ENCODE data around the gene TEAD1. TPM values are rescaled to one million over a fixed set of nuclear protein-coding genes. Genes with fewer than 3 reads are reported as not detected.

The TEAD1 gene
- total and polyA plus RNA-seq, 10 of the 15 experiments (the other 5 are each of a cell fraction or from before 2014, with no cell fraction given) = 0.01 to 0.59 (median 0.04) TPM; not detected in 6

DNA sequence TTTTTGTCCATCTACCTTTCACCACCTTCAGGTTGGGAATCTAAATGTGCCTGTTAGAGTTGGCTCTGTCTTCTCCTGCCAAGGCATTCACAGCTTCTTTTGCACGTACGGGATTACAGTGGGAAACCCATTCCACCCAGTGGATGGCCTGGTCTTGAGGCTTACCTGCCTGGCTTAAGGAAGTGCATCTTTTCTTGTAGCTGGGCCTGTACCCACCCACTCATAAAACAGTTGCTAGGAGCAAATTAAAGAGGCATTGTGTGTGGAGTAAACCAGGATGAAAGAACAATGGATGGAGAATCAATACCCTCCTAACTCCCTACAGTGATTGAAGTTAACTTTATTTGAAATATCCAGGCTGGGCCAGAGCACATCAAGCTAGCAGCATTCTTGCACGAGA is 71.6 kb downstream of the TEAD1 start:
- no peak overlapping the region for H3K4me3 ChIP-seq
- 0 out of 4 replicates have a peak, but pooled peaks cover 0 to 2% of the 10 kb centered on the region in 2 experiments for H3K27me3 ChIP-seq (replicated peaks in 1 of 2; ENCODE audit: control insufficient read depth in 2 of 2, insufficient read depth in 2 of 2, low read length in 1 of 2)
- H2AFZ ChIP-seq (ENCODE audit: control insufficient read depth, low read depth, low read length) = no peak overlapping the region
- BruUV-seq (replicated peaks) = no TSS peak
- no peak overlapping the region for H3K4me2 ChIP-seq (ENCODE audit: control insufficient read depth, insufficient read depth)
- ChIA-PET SMC1A (ENCODE audit: uncharacterized antibody, unreplicated experiment) (interaction anchor here (1.6 kb wide), 1 partner anchor 11 kb away, joined by 4 read pairs; no protein-coding TSS in a partner anchor), CTCF (no interaction called here), RAD21 (ENCODE audit: unreplicated experiment) (no interaction called here), POLR2A (no interaction called here)
- no peak for DNase-seq (ENCODE audit: low read depth, low spot score)
- H3K36me3 ChIP-seq (ENCODE audit: control insufficient read depth in 2 of 2, insufficient read depth in 2 of 2, low read length in 1 of 2) = no peaks in the 10 kb centered on the region
- no peaks in the 10 kb centered on the region for H4K20me1 ChIP-seq (ENCODE audit: control insufficient read depth, insufficient read depth)
- FAIRE-seq = no peak
- TF ChIP-seq DPF2 (IDR thresholded peaks at IDR 0.05) (no peak), POLR2AphosphoS2 (IDR thresholded peaks at IDR 0.05; ENCODE audit: low read depth, low read length) (no peak)
- TF ChIP-seq, protein P1, sequence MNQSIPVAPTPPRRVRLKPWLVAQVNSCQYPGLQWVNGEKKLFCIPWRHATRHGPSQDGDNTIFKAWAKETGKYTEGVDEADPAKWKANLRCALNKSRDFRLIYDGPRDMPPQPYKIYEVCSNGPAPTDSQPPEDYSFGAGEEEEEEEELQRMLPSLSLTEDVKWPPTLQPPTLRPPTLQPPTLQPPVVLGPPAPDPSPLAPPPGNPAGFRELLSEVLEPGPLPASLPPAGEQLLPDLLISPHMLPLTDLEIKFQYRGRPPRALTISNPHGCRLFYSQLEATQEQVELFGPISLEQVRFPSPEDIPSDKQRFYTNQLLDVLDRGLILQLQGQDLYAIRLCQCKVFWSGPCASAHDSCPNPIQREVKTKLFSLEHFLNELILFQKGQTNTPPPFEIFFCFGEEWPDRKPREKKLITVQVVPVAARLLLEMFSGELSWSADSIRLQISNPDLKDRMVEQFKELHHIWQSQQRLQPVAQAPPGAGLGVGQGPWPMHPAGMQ (IDR thresholded peaks at IDR 0.05; ENCODE audit: borderline replicate concordance) = no peak
- H3K9me3 ChIP-seq (replicated peaks; ENCODE audit: control insufficient read depth, insufficient read depth, low read length) = no peaks in the 10 kb centered on the region
- intact Hi-C loops (cut with micrococcal nuclease; ENCODE audit: unreplicated experiment) (no loop called here), in situ Hi-C loops (cut with MboI) (no loop called here)
- H3K9ac ChIP-seq (ENCODE audit: control insufficient read depth, insufficient read depth, low read length) = no peak overlapping the region
- no peaks in the 10 kb centered on the region for H3K4me1 ChIP-seq (ENCODE audit: control insufficient read depth, insufficient read depth, low read length)
- no peaks in the 10 kb centered on the region for H3K79me2 ChIP-seq (ENCODE audit: control insufficient read depth, insufficient read depth, low read length)
- 47% methylated on average over 3 of the region's 3 CpGs for WGBS (ENCODE audit: insufficient coverage, insufficient replicate concordance, low lambda C conversion rate, missing lambda C conversion rate)
- H3K27ac ChIP-seq (ENCODE audit: control insufficient read depth, insufficient read depth) = no peak overlapping the region
- ATAC-seq = no peak

DNA sequence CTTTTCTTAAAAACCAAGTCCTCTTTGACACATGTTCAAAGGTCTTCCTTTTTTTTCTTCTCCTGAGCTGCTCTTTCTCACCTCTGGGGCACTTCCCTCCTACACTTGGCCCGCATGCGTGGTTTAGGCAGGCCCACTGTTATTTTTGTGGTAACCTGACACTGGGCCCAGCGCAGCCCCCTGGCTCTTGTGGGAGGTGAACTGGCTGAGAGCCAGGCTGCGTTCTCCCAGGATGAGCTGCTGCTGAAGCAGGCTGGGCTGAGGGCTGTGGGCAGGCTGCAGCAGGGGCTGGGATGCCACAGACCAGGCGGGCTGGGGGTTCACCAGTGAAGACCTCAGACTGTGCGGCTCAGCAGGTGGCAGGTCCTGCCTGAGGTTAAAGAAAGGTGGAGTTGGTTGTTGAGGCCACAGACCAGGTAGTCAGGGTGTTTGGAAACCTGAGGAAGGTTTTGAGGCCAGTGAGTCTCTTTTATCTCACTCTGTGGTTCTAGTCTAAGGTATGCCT is 72.4 kb downstream of the TEAD1 start:
- TF ChIP-seq EP300 (IDR thresholded peaks at IDR 0.05; ENCODE audit: borderline replicate concordance in 1 of 2, control insufficient read depth in 1 of 2, low read depth in 2 of 2, low read length in 2 of 2) (no peak), IRF4 (IDR thresholded peaks at IDR 0.05; ENCODE audit: low read depth, low read length) (no peak)
- no TSS peak for BruUV-seq (replicated peaks)
- RAD21 ChIA-PET (ENCODE audit: unreplicated experiment) = no interaction called here
- SMC1A ChIA-PET (ENCODE audit: uncharacterized antibody, unreplicated experiment) = interaction anchor here (1.6 kb wide), 1 partner anchor 12 kb away, joined by 4 read pairs; no protein-coding TSS in a partner anchor
- Histone ChIP-seq H3K27ac (ENCODE audit: control insufficient read depth, insufficient read depth) (no peak overlapping the region), H2AFZ (ENCODE audit: control insufficient read depth, low read depth, low read length) (no peak overlapping the region), H3K9ac (ENCODE audit: control insufficient read depth, insufficient read depth, low read length) (no peak overlapping the region), H4K20me1 (ENCODE audit: control insufficient read depth, insufficient read depth) (no peaks in the 10 kb centered on the region), H3K27me3 (replicated peaks in 1 of 2; ENCODE audit: control insufficient read depth in 2 of 2, insufficient read depth in 2 of 2, low read length in 1 of 2) (0 out of 4 replicates have a peak, but pooled peaks cover 0 to 2% of the 10 kb centered on the region in 2 experiments), H3K4me3 (no peak overlapping the region), H3K9me3 (replicated peaks; ENCODE audit: control insufficient read depth, insufficient read depth, low read length) (no peaks in the 10 kb centered on the region), H3K79me2 (ENCODE audit: control insufficient read depth, insufficient read depth, low read length) (no peaks in the 10 kb centered on the region), H3K4me2 (ENCODE audit: control insufficient read depth, insufficient read depth) (no peak overlapping the region), H3K4me1 (ENCODE audit: control insufficient read depth, insufficient read depth, low read length) (no peaks in the 10 kb centered on the region), H3K36me3 (ENCODE audit: control insufficient read depth in 2 of 2, insufficient read depth in 2 of 2, low read length in 1 of 2) (no peaks in the 10 kb centered on the region)
- intact Hi-C loops (cut with micrococcal nuclease; ENCODE audit: unreplicated experiment) = no loop called here
- POLR2A ChIA-PET = no interaction called here
- in situ Hi-C loops (cut with MboI) = no loop called here
- DNase-seq (ENCODE audit: low read depth, low spot score) = no peak
- CTCF ChIA-PET = no interaction called here
- FAIRE-seq = no peak
- WGBS (ENCODE audit: insufficient coverage, insufficient replicate concordance, low lambda C conversion rate, missing lambda C conversion rate) = 36% methylated on average over 6 of the region's 6 CpGs
- ATAC-seq = no peak
